H9 (cell line): ENCODE data around the gene RIBC1. TPM values are rescaled to one million over a fixed set of nuclear protein-coding genes. Genes with fewer than 3 reads are reported as not detected.

Source experiments
- DNase-seq: peaks from one replicate; pipeline ENCODE4 v3.0.0-alpha.2; 2017
- H2AFZ ChIP-seq: one replicate; pipeline ENCODE4 v1.6.1; 2013; ENCODE audit warnings: mild to moderate bottlenecking, low read length, control low read depth, moderate library complexity
- H2AK5ac ChIP-seq: 2 replicates; pipeline ENCODE4 v1.6.1; 2013; ENCODE audit warnings: low read length, control low read depth, mixed read lengths; ENCODE audit not compliant: insufficient read length
- H2BK120ac ChIP-seq: one replicate; pipeline ENCODE4 v1.6.1; 2013; ENCODE audit warnings: low read depth, mild to moderate bottlenecking, low read length, control low read depth, inconsistent platforms; ENCODE audit not compliant: poor library complexity, severe bottlenecking
- H2BK12ac ChIP-seq: 2 replicates; pipeline ENCODE4 v1.6.1; 2013; ENCODE audit warnings: low read length, control low read depth, mixed read lengths, low read depth; ENCODE audit not compliant: insufficient read length
- H2BK15ac ChIP-seq: 2 replicates; pipeline ENCODE4 v1.6.1; 2013; ENCODE audit warnings: low read depth, low read length, control low read depth
- H2BK20ac ChIP-seq: one replicate; pipeline ENCODE4 v1.6.1; 2013; ENCODE audit warnings: low read depth, mild to moderate bottlenecking, low read length, control low read depth, inconsistent platforms; ENCODE audit not compliant: poor library complexity, severe bottlenecking
- H2BK5ac ChIP-seq: 2 replicates; pipeline ENCODE4 v1.6.1; 2013; ENCODE audit warnings: low read length, control low read depth, mixed read lengths; ENCODE audit not compliant: insufficient read length
- H3K14ac ChIP-seq: 2 replicates; pipeline ENCODE4 v1.6.1; 2013; ENCODE audit warnings: low read length, control low read depth; ENCODE audit not compliant: insufficient read depth
- H3K18ac ChIP-seq: 2 replicates; pipeline ENCODE4 v1.6.1; 2013; ENCODE audit warnings: low read depth, mild to moderate bottlenecking, mixed read lengths, low read length, control low read depth; ENCODE audit not compliant: insufficient read length
- H3K23ac ChIP-seq: 2 replicates; pipeline ENCODE4 v1.6.1; 2013; ENCODE audit warnings: low read length, control low read depth, mixed read lengths, low read depth; ENCODE audit not compliant: insufficient read length
- H3K23me2 ChIP-seq: 2 replicates; pipeline ENCODE4 v1.6.1; 2013; ENCODE audit warnings: low read depth, mild to moderate bottlenecking, mixed read lengths, low read length, control low read depth; ENCODE audit not compliant: insufficient read length, poor library complexity, severe bottlenecking
- H3K27ac ChIP-seq: 2 replicates; pipeline ENCODE4 v1.5.1; 2013; ENCODE audit warnings: low read length, control low read depth, mixed read lengths, low read depth; ENCODE audit not compliant: insufficient read length
- H3K27me3 ChIP-seq: 2 replicates; pipeline ENCODE4 v1.6.1; 2013; ENCODE audit warnings: low read length, control low read depth, inconsistent platforms; ENCODE audit not compliant: insufficient read depth
- H3K4ac ChIP-seq: 2 replicates; pipeline ENCODE4 v1.6.1; 2013; ENCODE audit warnings: low read depth, mild to moderate bottlenecking, control low read depth, inconsistent platforms, low read length, moderate library complexity
- H3K4me1 ChIP-seq: 2 replicates; pipeline ENCODE4 v1.6.1; 2013; ENCODE audit warnings: low read length, control low read depth, inconsistent platforms; ENCODE audit not compliant: insufficient read depth
- H3K4me2 ChIP-seq: 2 replicates; pipeline ENCODE4 v1.6.1; 2013; ENCODE audit warnings: low read length, control low read depth, mixed read lengths; ENCODE audit not compliant: insufficient read length, insufficient read depth
- H3K56ac ChIP-seq: 2 replicates; pipeline ENCODE4 v1.6.1; 2013; ENCODE audit warnings: low read depth, mild to moderate bottlenecking, mixed read lengths, low read length, control low read depth; ENCODE audit not compliant: insufficient read length
- H3K79me1 ChIP-seq: 2 replicates; pipeline ENCODE4 v1.6.1; 2013; ENCODE audit warnings: low read depth, mild to moderate bottlenecking, moderate library complexity, low read length, control low read depth, inconsistent platforms; ENCODE audit not compliant: insufficient read depth, poor library complexity, severe bottlenecking
- H3K79me2 ChIP-seq: 2 replicates; pipeline ENCODE4 v1.6.1; 2013; ENCODE audit warnings: low read length, control low read depth, inconsistent platforms; ENCODE audit not compliant: insufficient read depth
- H3K9ac ChIP-seq: 2 replicates; pipeline ENCODE4 v1.6.1; 2013; ENCODE audit warnings: low read length, control low read depth, mixed read lengths; ENCODE audit not compliant: insufficient read length; ENCODE audit errors: extremely low read depth
- H3K9me3 ChIP-seq: one replicate; pipeline ENCODE4 v1.6.1; 2013; ENCODE audit warnings: low read depth, low read length, inconsistent platforms; ENCODE audit not compliant: control insufficient read depth
- H3T11ph ChIP-seq: one replicate; pipeline ENCODE4 v1.6.1; 2013; ENCODE audit warnings: mild to moderate bottlenecking, low read length, control low read depth, inconsistent platforms
- H4K20me1 ChIP-seq: one replicate; pipeline ENCODE4 v1.6.1; 2013; ENCODE audit not compliant: control insufficient read depth, insufficient read length, insufficient read depth
- H4K5ac ChIP-seq: 2 replicates; pipeline ENCODE4 v1.6.1; 2013; ENCODE audit warnings: low read depth, mild to moderate bottlenecking, mixed read lengths, low read length, control low read depth; ENCODE audit not compliant: insufficient read length
- H4K8ac ChIP-seq: replicated peaks from 2 replicates; pipeline ENCODE4 v1.6.1; 2013; ENCODE audit warnings: low read length, control low read depth, mixed read lengths, low read depth; ENCODE audit not compliant: insufficient read length
- H4K91ac ChIP-seq: 2 replicates; pipeline ENCODE4 v1.6.1; 2013; ENCODE audit warnings: low read depth, mild to moderate bottlenecking, moderate library complexity, mixed read lengths, low read length, control low read depth; ENCODE audit not compliant: insufficient read length
- H3K27ac Mint-ChIP-seq, 3 experiments: 2 replicates in 2 of 3; 3 replicates in 1 of 3; pipeline ENCODE4 v1.8.0; 2020 to 2021; ENCODE audit warnings: mixed read lengths in 3 of 3, mild to moderate bottlenecking in 1 of 3, moderate library complexity in 1 of 3
- H3K27me3 Mint-ChIP-seq: 2 replicates; pipeline ENCODE4 v1.8.0; 2021; ENCODE audit warnings: low read depth, mild to moderate bottlenecking, moderate library complexity, mixed read lengths
- H3K36me3 Mint-ChIP-seq, 3 experiments: 2 replicates in 2 of 3; 3 replicates in 1 of 3; pipeline ENCODE4 v1.8.0; 2020 to 2021; ENCODE audit warnings: low read depth in 3 of 3, mixed read lengths in 3 of 3; ENCODE audit not compliant: insufficient read depth in 1 of 3
- H3K4me1 Mint-ChIP-seq, 2 experiments: 2 replicates each; pipeline ENCODE4 v1.8.0; 2020; ENCODE audit warnings: mixed read lengths in 2 of 2
- H3K4me3 Mint-ChIP-seq, 2 experiments: 2 replicates in 1 of 2; 3 replicates in 1 of 2; pipeline ENCODE4 v1.8.0; 2020 to 2021; ENCODE audit warnings: mild to moderate bottlenecking in 2 of 2, mixed read lengths in 2 of 2, moderate library complexity in 1 of 2
- H3K9me3 Mint-ChIP-seq, 2 experiments: 2 replicates in 1 of 2; 3 replicates in 1 of 2; pipeline ENCODE4 v1.8.0; 2020; ENCODE audit warnings: mild to moderate bottlenecking in 2 of 2, mixed read lengths in 2 of 2, moderate library complexity in 1 of 2
- WGBS: extraction: QIAGEN DNeasy Blood & Tissue Kit; methylation state at CpG from one replicate; pipeline ENCODE4 v1.1.7; 2013; ENCODE audit warnings: missing lambda C conversion rate, low lambda C conversion rate, mixed read lengths; ENCODE audit not compliant: insufficient read length; ENCODE audit errors: extremely low coverage; 5-methylcytosine and 5-hydroxymethylcytosine counted together
- total RNA-seq: library from RNA; stranded (reverse); gene quantifications from 2 replicates; pipeline ENCODE4 v1.2.1, GENCODE V29; 2021
- TF ChIP-seq, protein P1 (sequence below): fragments of 200-600 bp; sonication (generic); conservative IDR thresholded peaks from 3 replicates; pipeline ENCODE4 v1.8.0; 2021; ENCODE audit warnings: antibody characterized with exemption, mild to moderate bottlenecking

The RIBC1 gene
- total RNA-seq, 1 experiment from 2014 or later = 1.2 TPM

- peaks cover 35% of the 10 kb centered on the region for H3K9me3 ChIP-seq
- no peak overlapping the region for H4K8ac ChIP-seq
- DNase-seq = no peak
- H2BK12ac ChIP-seq = no peak overlapping the region
- Mint-ChIP-seq H3K4me3 (no peak overlapping the region; a peak in 1 of 5 replicates), H3K27me3 (no peaks in the 10 kb centered on the region), H3K9me3 (peaks cover 59 to 67% of the 10 kb centered on the region in 2 experiments), H3K27ac (no peak overlapping the region), H3K4me1 (no peaks in the 10 kb centered on the region), H3K36me3 (peaks cover 2 to 19% (median 19%) of the 10 kb centered on the region in 3 experiments; a peak in 6 of 7 replicates)
- no peaks in the 10 kb centered on the region for H3K4me1 ChIP-seq
- no peak overlapping the region for H3K56ac ChIP-seq
- H2BK15ac ChIP-seq = no peak overlapping the region
- H3K23ac ChIP-seq = no peak overlapping the region
- H3K79me1 ChIP-seq = no peaks in the 10 kb centered on the region
- no peaks in the 10 kb centered on the region for H4K20me1 ChIP-seq
- H3K23me2 ChIP-seq = no peaks in the 10 kb centered on the region
- TF ChIP-seq, protein P1, sequence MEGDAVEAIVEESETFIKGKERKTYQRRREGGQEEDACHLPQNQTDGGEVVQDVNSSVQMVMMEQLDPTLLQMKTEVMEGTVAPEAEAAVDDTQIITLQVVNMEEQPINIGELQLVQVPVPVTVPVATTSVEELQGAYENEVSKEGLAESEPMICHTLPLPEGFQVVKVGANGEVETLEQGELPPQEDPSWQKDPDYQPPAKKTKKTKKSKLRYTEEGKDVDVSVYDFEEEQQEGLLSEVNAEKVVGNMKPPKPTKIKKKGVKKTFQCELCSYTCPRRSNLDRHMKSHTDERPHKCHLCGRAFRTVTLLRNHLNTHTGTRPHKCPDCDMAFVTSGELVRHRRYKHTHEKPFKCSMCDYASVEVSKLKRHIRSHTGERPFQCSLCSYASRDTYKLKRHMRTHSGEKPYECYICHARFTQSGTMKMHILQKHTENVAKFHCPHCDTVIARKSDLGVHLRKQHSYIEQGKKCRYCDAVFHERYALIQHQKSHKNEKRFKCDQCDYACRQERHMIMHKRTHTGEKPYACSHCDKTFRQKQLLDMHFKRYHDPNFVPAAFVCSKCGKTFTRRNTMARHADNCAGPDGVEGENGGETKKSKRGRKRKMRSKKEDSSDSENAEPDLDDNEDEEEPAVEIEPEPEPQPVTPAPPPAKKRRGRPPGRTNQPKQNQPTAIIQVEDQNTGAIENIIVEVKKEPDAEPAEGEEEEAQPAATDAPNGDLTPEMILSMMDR = no peak
- H3K27ac ChIP-seq = no peak overlapping the region
- H2AK5ac ChIP-seq = no peak overlapping the region
- no peak overlapping the region for H3K9ac ChIP-seq
- H4K5ac ChIP-seq = no peak overlapping the region
- no peak overlapping the region for H2AFZ ChIP-seq
- H4K91ac ChIP-seq = no peak overlapping the region
- no peaks in the 10 kb centered on the region for H3K27me3 ChIP-seq
- H3K14ac ChIP-seq = no peak overlapping the region
- H3K18ac ChIP-seq = no peak overlapping the region
- no peak overlapping the region for H3T11ph ChIP-seq
- no CpG with 5 or more reads among the region's 2 CpGs for WGBS
- H3K4me2 ChIP-seq = no peak overlapping the region
- H3K79me2 ChIP-seq = no peaks in the 10 kb centered on the region
- H3K4ac ChIP-seq = no peak overlapping the region
- no peak overlapping the region for H2BK5ac ChIP-seq
- no peak overlapping the region for H2BK120ac ChIP-seq
- H2BK20ac ChIP-seq = no peak overlapping the region
These were observed 49.4 kb upstream of the RIBC1 start for GRCh38 chrX:53373307-53373706.
